ENCODE measurements around the gene DHRSX.

DNA sequence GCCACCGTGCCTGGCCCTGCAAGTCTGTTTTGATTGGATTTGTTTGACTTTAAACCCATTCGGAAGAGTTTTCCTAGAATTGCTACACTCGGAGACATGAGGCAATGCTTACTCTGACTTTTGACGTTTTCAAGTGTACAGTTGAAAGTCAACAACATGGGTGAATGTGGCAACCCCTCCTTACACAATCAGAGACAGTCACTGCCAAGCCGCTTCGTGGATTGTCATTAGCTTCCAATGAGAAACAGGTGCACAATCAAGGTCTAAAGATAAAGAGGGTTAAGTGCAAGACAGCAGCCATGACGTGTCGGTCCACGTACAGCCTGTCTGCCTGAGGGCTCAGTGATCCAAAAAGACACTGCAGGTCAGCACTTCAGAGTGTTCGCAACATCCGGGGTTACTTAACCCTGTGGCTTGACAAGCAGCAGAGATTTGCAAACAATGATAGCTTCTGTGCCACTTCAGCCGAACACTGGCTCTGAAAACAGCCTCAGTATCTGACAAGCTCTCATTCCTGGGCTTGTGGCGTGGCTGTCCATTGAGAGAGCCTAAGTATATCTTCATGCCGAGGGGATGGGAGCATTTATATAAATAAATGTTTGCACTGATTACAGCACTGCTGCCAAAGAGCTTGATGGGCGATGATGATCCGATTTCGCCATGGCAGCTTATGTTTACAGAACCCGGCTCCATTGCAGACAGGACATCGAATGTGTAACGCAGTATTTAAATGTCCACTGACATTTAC is 180.0 kb downstream of the DHRSX start:
- TF ChIP-seq, protein P1, sequence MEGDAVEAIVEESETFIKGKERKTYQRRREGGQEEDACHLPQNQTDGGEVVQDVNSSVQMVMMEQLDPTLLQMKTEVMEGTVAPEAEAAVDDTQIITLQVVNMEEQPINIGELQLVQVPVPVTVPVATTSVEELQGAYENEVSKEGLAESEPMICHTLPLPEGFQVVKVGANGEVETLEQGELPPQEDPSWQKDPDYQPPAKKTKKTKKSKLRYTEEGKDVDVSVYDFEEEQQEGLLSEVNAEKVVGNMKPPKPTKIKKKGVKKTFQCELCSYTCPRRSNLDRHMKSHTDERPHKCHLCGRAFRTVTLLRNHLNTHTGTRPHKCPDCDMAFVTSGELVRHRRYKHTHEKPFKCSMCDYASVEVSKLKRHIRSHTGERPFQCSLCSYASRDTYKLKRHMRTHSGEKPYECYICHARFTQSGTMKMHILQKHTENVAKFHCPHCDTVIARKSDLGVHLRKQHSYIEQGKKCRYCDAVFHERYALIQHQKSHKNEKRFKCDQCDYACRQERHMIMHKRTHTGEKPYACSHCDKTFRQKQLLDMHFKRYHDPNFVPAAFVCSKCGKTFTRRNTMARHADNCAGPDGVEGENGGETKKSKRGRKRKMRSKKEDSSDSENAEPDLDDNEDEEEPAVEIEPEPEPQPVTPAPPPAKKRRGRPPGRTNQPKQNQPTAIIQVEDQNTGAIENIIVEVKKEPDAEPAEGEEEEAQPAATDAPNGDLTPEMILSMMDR (IDR thresholded peaks at IDR 0.05), result no peak
- no peak for TF ChIP-seq POLR2A (IDR thresholded peaks at IDR 0.05)

All from thyroid gland (tissue), 4 donors.